Mucosa of gallbladder (tissue), 1 donor: ENCODE measurements around the gene LRRC46. TPM values are rescaled to one million over a fixed set of nuclear protein-coding genes. Genes with fewer than 3 reads are reported as not detected.
A peak's percentile ranks its signal among the peaks of the same experiment; 100 is the strongest.

Experiments
- DNase-seq: peaks from one replicate; pipeline ENCODE4 v3.0.0-alpha.2; 2020; ENCODE audit warnings: low spot score
- total RNA-seq: library from RNA; stranded (reverse); gene quantifications from one replicate; pipeline ENCODE4 v1.2.1, GENCODE V29; 2021
- donor health status: DM: no; HTN: no; CAD: no.

Gene LRRC46
- total RNA-seq, 1 donor from 2014 or later, result 1.1 TPM

GRCh38 chr17:47830396-47831002 is 971 bp upstream of the LRRC46 start:
- no peak for DNase-seq

- DNase-seq, result peak; percentile 17
Observed at GRCh38 chr17:47831934-47832327, 461 bp downstream of the LRRC46 start.

GRCh38 chr17:47834756-47835155 is 3.3 kb downstream of the LRRC46 start:
- no peak for DNase-seq

GRCh38 chr17:47836601-47837000 is 5.1 kb downstream of the LRRC46 start:
- DNase-seq, result no peak

GRCh38 chr17:47837401-47838039 is 6.0 kb downstream of the LRRC46 start:
- no peak for DNase-seq

- no peak for DNase-seq
Observed at GRCh38 chr17:47838636-47839035, 7.2 kb downstream of the LRRC46 start.

- no peak for DNase-seq
Observed at GRCh38 chr17:47839071-47839470, 7.6 kb downstream of the LRRC46 start.

GRCh38 chr17:47840001-47840741 is 8.7 kb downstream of the LRRC46 start:
- DNase-seq, result no peak

GRCh38 chr17:47840742-47841487 is 9.4 kb downstream of the LRRC46 start, which contains the start of gene SCRN2:
SCRN2 (minus strand) TSS chr17:47841273; CDS start chr17:47840843, 430 bp downstream.
- DNase-seq, result peak; percentile 91

GRCh38 chr17:47841488-47842291 is 10.2 kb downstream of the LRRC46 start:
- no peak for DNase-seq

- no peak for DNase-seq
Observed at GRCh38 chr17:47843391-47843730, 11.9 kb downstream of the LRRC46 start.

GRCh38 chr17:47844227-47844626 is 12.8 kb downstream of the LRRC46 start:
- DNase-seq, result no peak

- no peak for DNase-seq
Observed at GRCh38 chr17:47844814-47845715, 13.6 kb downstream of the LRRC46 start.

- DNase-seq, result no peak
Observed at GRCh38 chr17:47845716-47846075, 14.2 kb downstream of the LRRC46 start.

GRCh38 chr17:47846716-47847340 is 15.4 kb downstream of the LRRC46 start:
- DNase-seq, result no peak

GRCh38 chr17:47847341-47848197 is 16.1 kb downstream of the LRRC46 start:
- no peak for DNase-seq

GRCh38 chr17:47848198-47848513 is 16.7 kb downstream of the LRRC46 start:
- no peak for DNase-seq

- DNase-seq, result no peak
Observed at GRCh38 chr17:47850373-47850691, 18.9 kb downstream of the LRRC46 start.
